A673 (cell line): ENCODE data around the gene CSPG4.
"Not testable (repeated sequence)": the region's sequence is repeated elsewhere in the genome, so short reads cannot be mapped to it uniquely, and the experiment has no call there.

Experiments
- EZH2 ChIP-seq: fragments of 200-600 bp; sonication (generic); IDR thresholded peaks from 2 replicates; pipeline ENCODE4 v1.6.1; 2017; ENCODE audit warnings: borderline replicate concordance, low read depth, mild to moderate bottlenecking, mixed read lengths, antibody characterized with exemption, low read length; ENCODE audit not compliant: poor library complexity, severe bottlenecking
- TF ChIP-seq, protein P1 (sequence below): fragments of 300-800, 200-600 bp; sonication (generic); conservative IDR thresholded peaks from 2 replicates; pipeline ENCODE4 v1.5.1; 2017; ENCODE audit warnings: low read depth, mild to moderate bottlenecking, antibody characterized with exemption, low read length, moderate library complexity, mixed read lengths

DNA sequence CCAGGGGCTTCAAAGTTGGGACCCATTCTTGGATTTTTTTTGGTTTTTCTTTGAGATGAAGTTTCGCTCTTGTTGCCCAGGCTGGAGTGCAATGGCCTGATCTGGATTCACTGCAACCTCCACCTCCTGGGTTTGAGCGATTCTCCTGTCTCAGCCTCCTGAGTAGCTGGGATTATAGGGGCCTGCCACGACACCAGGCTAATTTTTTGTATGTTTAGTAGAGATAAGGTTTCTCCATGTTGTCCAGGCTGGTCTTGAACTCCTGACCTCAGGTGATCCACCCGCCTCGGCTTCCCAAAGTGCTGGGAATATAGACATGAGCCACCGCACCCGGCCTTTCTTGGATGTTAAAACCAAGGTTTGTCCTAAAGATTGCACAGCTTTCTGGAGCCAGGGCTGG, 78.7 kb downstream of the CSPG4 start:
- TF ChIP-seq, protein P1, sequence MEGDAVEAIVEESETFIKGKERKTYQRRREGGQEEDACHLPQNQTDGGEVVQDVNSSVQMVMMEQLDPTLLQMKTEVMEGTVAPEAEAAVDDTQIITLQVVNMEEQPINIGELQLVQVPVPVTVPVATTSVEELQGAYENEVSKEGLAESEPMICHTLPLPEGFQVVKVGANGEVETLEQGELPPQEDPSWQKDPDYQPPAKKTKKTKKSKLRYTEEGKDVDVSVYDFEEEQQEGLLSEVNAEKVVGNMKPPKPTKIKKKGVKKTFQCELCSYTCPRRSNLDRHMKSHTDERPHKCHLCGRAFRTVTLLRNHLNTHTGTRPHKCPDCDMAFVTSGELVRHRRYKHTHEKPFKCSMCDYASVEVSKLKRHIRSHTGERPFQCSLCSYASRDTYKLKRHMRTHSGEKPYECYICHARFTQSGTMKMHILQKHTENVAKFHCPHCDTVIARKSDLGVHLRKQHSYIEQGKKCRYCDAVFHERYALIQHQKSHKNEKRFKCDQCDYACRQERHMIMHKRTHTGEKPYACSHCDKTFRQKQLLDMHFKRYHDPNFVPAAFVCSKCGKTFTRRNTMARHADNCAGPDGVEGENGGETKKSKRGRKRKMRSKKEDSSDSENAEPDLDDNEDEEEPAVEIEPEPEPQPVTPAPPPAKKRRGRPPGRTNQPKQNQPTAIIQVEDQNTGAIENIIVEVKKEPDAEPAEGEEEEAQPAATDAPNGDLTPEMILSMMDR, result not testable (repeated sequence)
- TF ChIP-seq EZH2, result not testable (repeated sequence)
